ENCODE data around the gene ZNF274. TPM values are rescaled to one million over a fixed set of nuclear protein-coding genes. Genes with fewer than 3 reads are reported as not detected.

The ZNF274 gene
- total RNA-seq, 1 experiment from 2014 or later: 27.5 TPM

DNA sequence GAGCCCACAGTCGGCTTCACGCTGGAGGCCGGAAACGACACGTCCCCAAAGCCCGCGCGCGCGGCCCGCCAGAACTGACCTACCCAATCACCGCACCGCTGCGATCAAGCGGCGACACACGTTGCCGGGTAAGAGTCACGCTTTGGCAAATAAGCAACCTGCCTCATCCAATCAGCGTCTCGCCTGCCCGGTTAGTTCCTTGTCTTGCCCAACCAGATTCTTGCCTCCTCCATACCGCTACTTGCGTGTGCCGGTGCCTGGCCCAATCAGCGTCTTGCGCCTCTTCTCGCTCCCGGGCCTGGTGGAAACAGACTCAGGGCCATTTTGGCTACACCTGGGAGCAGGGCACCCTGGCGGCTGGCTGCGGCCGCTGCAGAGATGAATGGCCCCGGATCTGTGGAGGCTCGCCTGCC, 34.2 kb downstream of the ZNF274 start:
- ATAC-seq: peak; percentile 67
- CTCF ChIA-PET: interaction anchor here (3.0 kb wide), 1 partner anchor 11 kb away, joined by 13 read pairs; the partner anchor contains the start of gene ZNF544
- peak; percentile 28 for DNase-seq (ENCODE audit: low spot score)
- TF ChIP-seq IRF2 (CRISPR knock-in tag; IDR thresholded peaks at IDR 0.05; ENCODE audit: borderline replicate concordance, low read depth): no peak
- no peak for TF ChIP-seq ESRRA (CRISPR knock-in tag; IDR thresholded peaks at IDR 0.05; ENCODE audit: borderline replicate concordance)
- no peak for TF ChIP-seq CBFB (CRISPR knock-in tag; IDR thresholded peaks at IDR 0.05; ENCODE audit: low read depth)
- no peak for TF ChIP-seq NFE2L1 (CRISPR knock-in tag; IDR thresholded peaks at IDR 0.05)
- TF ChIP-seq ZNF219 (CRISPR knock-in tag; IDR thresholded peaks at IDR 0.05; ENCODE audit: borderline replicate concordance): no peak
- no peak for TF ChIP-seq ATF1 (CRISPR knock-in tag; IDR thresholded peaks at IDR 0.05)
- no peak for TF ChIP-seq FOXP1 (CRISPR knock-in tag; IDR thresholded peaks at IDR 0.05; ENCODE audit: borderline replicate concordance)
- TF ChIP-seq MXD4 (CRISPR knock-in tag; IDR thresholded peaks at IDR 0.05; ENCODE audit: borderline replicate concordance): no peak
- TF ChIP-seq SOX15 (CRISPR knock-in tag; IDR thresholded peaks at IDR 0.05): no peak
- TF ChIP-seq RELA (CRISPR knock-in tag; IDR thresholded peaks at IDR 0.05; ENCODE audit: borderline replicate concordance): no peak
- no peak for TF ChIP-seq SMAD4 (CRISPR knock-in tag; IDR thresholded peaks at IDR 0.05)
- TF ChIP-seq OVOL2 (CRISPR knock-in tag; IDR thresholded peaks at IDR 0.05; ENCODE audit: borderline replicate concordance): no peak
- TF ChIP-seq, protein P1, sequence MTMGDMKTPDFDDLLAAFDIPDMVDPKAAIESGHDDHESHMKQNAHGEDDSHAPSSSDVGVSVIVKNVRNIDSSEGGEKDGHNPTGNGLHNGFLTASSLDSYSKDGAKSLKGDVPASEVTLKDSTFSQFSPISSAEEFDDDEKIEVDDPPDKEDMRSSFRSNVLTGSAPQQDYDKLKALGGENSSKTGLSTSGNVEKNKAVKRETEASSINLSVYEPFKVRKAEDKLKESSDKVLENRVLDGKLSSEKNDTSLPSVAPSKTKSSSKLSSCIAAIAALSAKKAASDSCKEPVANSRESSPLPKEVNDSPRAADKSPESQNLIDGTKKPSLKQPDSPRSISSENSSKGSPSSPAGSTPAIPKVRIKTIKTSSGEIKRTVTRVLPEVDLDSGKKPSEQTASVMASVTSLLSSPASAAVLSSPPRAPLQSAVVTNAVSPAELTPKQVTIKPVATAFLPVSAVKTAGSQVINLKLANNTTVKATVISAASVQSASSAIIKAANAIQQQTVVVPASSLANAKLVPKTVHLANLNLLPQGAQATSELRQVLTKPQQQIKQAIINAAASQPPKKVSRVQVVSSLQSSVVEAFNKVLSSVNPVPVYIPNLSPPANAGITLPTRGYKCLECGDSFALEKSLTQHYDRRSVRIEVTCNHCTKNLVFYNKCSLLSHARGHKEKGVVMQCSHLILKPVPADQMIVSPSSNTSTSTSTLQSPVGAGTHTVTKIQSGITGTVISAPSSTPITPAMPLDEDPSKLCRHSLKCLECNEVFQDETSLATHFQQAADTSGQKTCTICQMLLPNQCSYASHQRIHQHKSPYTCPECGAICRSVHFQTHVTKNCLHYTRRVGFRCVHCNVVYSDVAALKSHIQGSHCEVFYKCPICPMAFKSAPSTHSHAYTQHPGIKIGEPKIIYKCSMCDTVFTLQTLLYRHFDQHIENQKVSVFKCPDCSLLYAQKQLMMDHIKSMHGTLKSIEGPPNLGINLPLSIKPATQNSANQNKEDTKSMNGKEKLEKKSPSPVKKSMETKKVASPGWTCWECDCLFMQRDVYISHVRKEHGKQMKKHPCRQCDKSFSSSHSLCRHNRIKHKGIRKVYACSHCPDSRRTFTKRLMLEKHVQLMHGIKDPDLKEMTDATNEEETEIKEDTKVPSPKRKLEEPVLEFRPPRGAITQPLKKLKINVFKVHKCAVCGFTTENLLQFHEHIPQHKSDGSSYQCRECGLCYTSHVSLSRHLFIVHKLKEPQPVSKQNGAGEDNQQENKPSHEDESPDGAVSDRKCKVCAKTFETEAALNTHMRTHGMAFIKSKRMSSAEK (CRISPR knock-in tag; IDR thresholded peaks at IDR 0.05; ENCODE audit: borderline replicate concordance): no peak
- TF ChIP-seq, protein P2, sequence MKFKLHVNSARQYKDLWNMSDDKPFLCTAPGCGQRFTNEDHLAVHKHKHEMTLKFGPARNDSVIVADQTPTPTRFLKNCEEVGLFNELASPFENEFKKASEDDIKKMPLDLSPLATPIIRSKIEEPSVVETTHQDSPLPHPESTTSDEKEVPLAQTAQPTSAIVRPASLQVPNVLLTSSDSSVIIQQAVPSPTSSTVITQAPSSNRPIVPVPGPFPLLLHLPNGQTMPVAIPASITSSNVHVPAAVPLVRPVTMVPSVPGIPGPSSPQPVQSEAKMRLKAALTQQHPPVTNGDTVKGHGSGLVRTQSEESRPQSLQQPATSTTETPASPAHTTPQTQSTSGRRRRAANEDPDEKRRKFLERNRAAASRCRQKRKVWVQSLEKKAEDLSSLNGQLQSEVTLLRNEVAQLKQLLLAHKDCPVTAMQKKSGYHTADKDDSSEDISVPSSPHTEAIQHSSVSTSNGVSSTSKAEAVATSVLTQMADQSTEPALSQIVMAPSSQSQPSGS (CRISPR knock-in tag; IDR thresholded peaks at IDR 0.05; ENCODE audit: borderline replicate concordance, low read depth): no peak
- TF ChIP-seq, protein P3, sequence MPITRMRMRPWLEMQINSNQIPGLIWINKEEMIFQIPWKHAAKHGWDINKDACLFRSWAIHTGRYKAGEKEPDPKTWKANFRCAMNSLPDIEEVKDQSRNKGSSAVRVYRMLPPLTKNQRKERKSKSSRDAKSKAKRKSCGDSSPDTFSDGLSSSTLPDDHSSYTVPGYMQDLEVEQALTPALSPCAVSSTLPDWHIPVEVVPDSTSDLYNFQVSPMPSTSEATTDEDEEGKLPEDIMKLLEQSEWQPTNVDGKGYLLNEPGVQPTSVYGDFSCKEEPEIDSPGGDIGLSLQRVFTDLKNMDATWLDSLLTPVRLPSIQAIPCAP (CRISPR knock-in tag; IDR thresholded peaks at IDR 0.05): no peak
- TF ChIP-seq, protein P4, sequence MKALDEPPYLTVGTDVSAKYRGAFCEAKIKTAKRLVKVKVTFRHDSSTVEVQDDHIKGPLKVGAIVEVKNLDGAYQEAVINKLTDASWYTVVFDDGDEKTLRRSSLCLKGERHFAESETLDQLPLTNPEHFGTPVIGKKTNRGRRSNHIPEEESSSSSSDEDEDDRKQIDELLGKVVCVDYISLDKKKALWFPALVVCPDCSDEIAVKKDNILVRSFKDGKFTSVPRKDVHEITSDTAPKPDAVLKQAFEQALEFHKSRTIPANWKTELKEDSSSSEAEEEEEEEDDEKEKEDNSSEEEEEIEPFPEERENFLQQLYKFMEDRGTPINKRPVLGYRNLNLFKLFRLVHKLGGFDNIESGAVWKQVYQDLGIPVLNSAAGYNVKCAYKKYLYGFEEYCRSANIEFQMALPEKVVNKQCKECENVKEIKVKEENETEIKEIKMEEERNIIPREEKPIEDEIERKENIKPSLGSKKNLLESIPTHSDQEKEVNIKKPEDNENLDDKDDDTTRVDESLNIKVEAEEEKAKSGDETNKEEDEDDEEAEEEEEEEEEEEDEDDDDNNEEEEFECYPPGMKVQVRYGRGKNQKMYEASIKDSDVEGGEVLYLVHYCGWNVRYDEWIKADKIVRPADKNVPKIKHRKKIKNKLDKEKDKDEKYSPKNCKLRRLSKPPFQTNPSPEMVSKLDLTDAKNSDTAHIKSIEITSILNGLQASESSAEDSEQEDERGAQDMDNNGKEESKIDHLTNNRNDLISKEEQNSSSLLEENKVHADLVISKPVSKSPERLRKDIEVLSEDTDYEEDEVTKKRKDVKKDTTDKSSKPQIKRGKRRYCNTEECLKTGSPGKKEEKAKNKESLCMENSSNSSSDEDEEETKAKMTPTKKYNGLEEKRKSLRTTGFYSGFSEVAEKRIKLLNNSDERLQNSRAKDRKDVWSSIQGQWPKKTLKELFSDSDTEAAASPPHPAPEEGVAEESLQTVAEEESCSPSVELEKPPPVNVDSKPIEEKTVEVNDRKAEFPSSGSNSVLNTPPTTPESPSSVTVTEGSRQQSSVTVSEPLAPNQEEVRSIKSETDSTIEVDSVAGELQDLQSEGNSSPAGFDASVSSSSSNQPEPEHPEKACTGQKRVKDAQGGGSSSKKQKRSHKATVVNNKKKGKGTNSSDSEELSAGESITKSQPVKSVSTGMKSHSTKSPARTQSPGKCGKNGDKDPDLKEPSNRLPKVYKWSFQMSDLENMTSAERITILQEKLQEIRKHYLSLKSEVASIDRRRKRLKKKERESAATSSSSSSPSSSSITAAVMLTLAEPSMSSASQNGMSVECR (CRISPR knock-in tag; IDR thresholded peaks at IDR 0.05; ENCODE audit: borderline replicate concordance): no peak
- H3K27ac Mint-ChIP-seq: no peak overlapping the region
- POLR2A ChIA-PET: no interaction called here
- no peak overlapping the region for H3K4me3 Mint-ChIP-seq
- no peaks in the 10 kb centered on the region for H3K4me1 Mint-ChIP-seq
- H3K27me3 Mint-ChIP-seq (ENCODE audit: low read depth): peaks cover 5% of the 10 kb centered on the region; the same call in 1 of the 2 replicates
- peaks cover 23% of the 10 kb centered on the region for H3K36me3 Mint-ChIP-seq
- H3K9me3 Mint-ChIP-seq: peaks cover 14% of the 10 kb centered on the region
